NK-92 treated with Interleukin-12 subunit alpha and Interleukin-12 subunit beta, amount 100 ng/mL, for 24 hours (cell line): ENCODE measurements around the gene LRCH3.

Experiments
- DNase-seq: peaks from one replicate; lab custom pipeline; 2025; lab: John Stamatoyannopoulos, UW

LRCH3 gene

GRCh38 chr3:197936819-197937384 lies 145.8 kb downstream of the LRCH3 start:
- DNase-seq, result no peak
